K562 (cell line): Measurements from ENCODE around the gene SRP72. TPM values are rescaled to one million over a fixed set of nuclear protein-coding genes. Genes with fewer than 3 reads are reported as not detected.

ENCODE experiments used
- CREBBP ChIP-seq: IDR thresholded peaks from one replicate; pipeline ENCODE4 v1.6.1; 2012; ENCODE audit warnings: low read depth, mild to moderate bottlenecking, control low read depth, inconsistent platforms, low read length
- ETV6 ChIP-seq, 3 experiments: fragments of 150-350 bp in 1 of 3; sonication (generic) in 1 of 3; formaldehyde crosslinking in 1 of 3; IDR thresholded peaks; 2 replicates each; pipeline versions ENCODE4 v1.6.1 to v1.8.0; 2014 to 2022; ENCODE audit warnings: borderline replicate concordance in 2 of 3, low read depth in 2 of 3, antibody characterized with exemption in 1 of 3, low read length in 1 of 3, mild to moderate bottlenecking in 1 of 3, missing genetic modification reagents in 1 of 3
- KHSRP ChIP-seq: fragments of 450-650 bp; IDR thresholded peaks from 2 replicates; pipeline ENCODE4 v1.6.1; 2017
- KLF16 ChIP-seq: IDR thresholded peaks from 2 replicates; pipeline ENCODE4 v1.6.1; 2016; ENCODE audit warnings: antibody characterized with exemption
- MGA ChIP-seq: fragments of 450-650 bp; IDR thresholded peaks from 2 replicates; pipeline ENCODE4 v1.6.1; 2016; ENCODE audit warnings: mild to moderate bottlenecking, moderate library complexity
- PURB ChIP-seq: sonication (generic); formaldehyde crosslinking; IDR thresholded peaks from 2 replicates; pipeline ENCODE4 v1.9.0; 2021; ENCODE audit warnings: low read depth, mild to moderate bottlenecking, missing genetic modification reagents
- RBM22 ChIP-seq: fragments of 200-400 bp; formaldehyde crosslinking; IDR thresholded peaks from 2 replicates; pipeline ENCODE4 v1.6.1; 2018; ENCODE audit warnings: low read length, low read depth; ENCODE audit not compliant: poor library complexity, severe bottlenecking
- RCOR1 ChIP-seq, 2 experiments: IDR thresholded peaks; 2 replicates each; pipeline ENCODE4 v1.6.1; 2012; ENCODE audit warnings: low read depth in 2 of 2, low read length in 2 of 2, borderline replicate concordance in 1 of 2, improper control_type of control experiment in 1 of 2
- SNRNP70 ChIP-seq: fragments of 200-400 bp; formaldehyde crosslinking; optimal IDR thresholded peaks from 2 replicates; pipeline ENCODE3; 2017; ENCODE audit warnings: low read depth, low read length
- TFAP4 ChIP-seq: sonication (generic); formaldehyde crosslinking; IDR thresholded peaks from 2 replicates; pipeline ENCODE4 v1.8.0; 2022; ENCODE audit warnings: missing genetic modification reagents, mild to moderate bottlenecking, moderate library complexity, borderline replicate concordance
- UBTF ChIP-seq, 2 experiments: IDR thresholded peaks; 2 replicates each; pipeline ENCODE4 v1.6.1; 2012; ENCODE audit warnings: improper control_type of control experiment in 2 of 2, low read depth in 2 of 2, low read length in 2 of 2, borderline replicate concordance in 1 of 2
- ZNF408 ChIP-seq: fragments of 250-450 bp; sonication (Bioruptor Pico); IDR thresholded peaks from 2 replicates; pipeline ENCODE4 v1.4.0; 2020; ENCODE audit warnings: low read depth, mild to moderate bottlenecking, moderate library complexity
- polyA plus RNA-seq, 8 experiments: library from polyadenylated mRNA; depleted of rRNA in 4 of 8; stranded (reverse) in 5 of 8; unstranded in 3 of 8; fragments of >200 nt; fragmentation: Nextera tagmentation in 2 of 8; fragmentation: Illumina TruSeq in 1 of 8; extraction: Ambion mirVana in 2 of 8; extraction: Trizol in 1 of 8; gene quantifications; 2 replicates each; pipeline versions ENCODE4 v1.2.1 to v1.2.3, GENCODE V29; 2011 to 2014; ENCODE audit warnings: inconsistent platforms in 1 of 8, missing spikeins in 1 of 8
- total RNA-seq, 7 experiments: library from RNA; depleted of rRNA in 6 of 7; stranded (reverse); fragments of >200 nt in 6 of 7; fragmentation: Illumina TruSeq in 2 of 7; extraction: Trizol in 2 of 7; gene quantifications; 2 replicates each; pipeline versions ENCODE4 v1.2.1 to v1.2.3, GENCODE V29; 2011 to 2021; ENCODE audit warnings: low replicate concordance in 1 of 7

The SRP72 gene
- total and polyA plus RNA-seq, 9 of the 15 experiments (the other 6 are each of a cell fraction or from before 2014, with no cell fraction given), result 124 to 341 (median 202) TPM

- TF ChIP-seq TFAP4 (CRISPR knock-in tag) (peak; percentile 97), CREBBP (no peak), RBM22 (no peak), UBTF (IDR thresholded peaks at IDR 0.05; ENCODE audit: borderline replicate concordance in 1 of 2, low read depth in 2 of 2, low read length in 2 of 2) (peak in 1 of 2 experiments; percentile 85; a peak in 2 of 4 replicates), KLF16 (0 out of 2 replicates have a peak, but pooled peaks have one; percentile 19), PURB (CRISPR knock-in tag) (no peak), RCOR1 (IDR thresholded peaks at IDR 0.05; ENCODE audit: borderline replicate concordance in 1 of 2, low read depth in 2 of 2, low read length in 2 of 2) (peak in 1 of 2 experiments; percentile 69; a peak in 1 of 4 replicates), SNRNP70 (no peak), MGA (peak; percentile 77), KHSRP (no peak), ZNF408 (CRISPR knock-in tag) (no peak), ETV6 (IDR thresholded peaks at IDR 0.05; ENCODE audit: borderline replicate concordance in 1 of 2, low read depth in 2 of 2, low read length in 1 of 2) (no peak), ETV6 (CRISPR knock-in tag; IDR thresholded peaks at IDR 0.05; ENCODE audit: borderline replicate concordance) (no peak)
Measured at GRCh38 chr4:56544573-56545131, 77.2 kb downstream of the SRP72 start (continued).
